GM19395 (cell line): ENCODE results near the gene PLD3.
"Not testable (repeated sequence)": the region's sequence is repeated elsewhere in the genome, so short reads cannot be mapped to it uniquely, and the experiment has no call there.

Experiments
- ATAC-seq: cut with Tn5 transposase; IDR thresholded peaks from one replicate; pipeline ENCODE4 v1.9.1; 2021; ENCODE audit warnings: mild to moderate bottlenecking, moderate library complexity; ENCODE audit not compliant: unreplicated experiment

PLD3 gene

GRCh38 chr19:40363069-40363468 lies 14.6 kb downstream of the PLD3 start:
- ATAC-seq = no peak

- no peak for ATAC-seq
Measured at GRCh38 chr19:40365010-40365409, 16.5 kb downstream of the PLD3 start.

GRCh38 chr19:40365613-40366401 lies 17.3 kb downstream of the PLD3 start:
- no peak for ATAC-seq

GRCh38 chr19:40366697-40367561 lies 18.4 kb downstream of the PLD3 start:
- no peak for ATAC-seq

- ATAC-seq = no peak
Measured at GRCh38 chr19:40367577-40368434, 19.3 kb downstream of the PLD3 start.

GRCh38 chr19:40369797-40370196 lies 21.3 kb downstream of the PLD3 start:
- ATAC-seq = no peak

GRCh38 chr19:40370253-40370652 lies 21.8 kb downstream of the PLD3 start:
- ATAC-seq = not testable (repeated sequence)

- ATAC-seq = no peak
Measured at GRCh38 chr19:40370997-40371801, 22.7 kb downstream of the PLD3 start.

GRCh38 chr19:40371802-40372122 lies 23.3 kb downstream of the PLD3 start:
- no peak for ATAC-seq

GRCh38 chr19:40374084-40374483 lies 25.6 kb downstream of the PLD3 start:
- no peak for ATAC-seq

GRCh38 chr19:40376286-40376862 lies 27.9 kb downstream of the PLD3 start:
- no peak for ATAC-seq

- no peak for ATAC-seq
Measured at GRCh38 chr19:40377876-40378385, 29.4 kb downstream of the PLD3 start.

- ATAC-seq = no peak
Measured at GRCh38 chr19:40378509-40378908, 30.0 kb downstream of the PLD3 start.

GRCh38 chr19:40379446-40380198 lies 31.1 kb downstream of the PLD3 start:
- ATAC-seq = no peak

GRCh38 chr19:40380199-40381037 lies 31.9 kb downstream of the PLD3 start:
- ATAC-seq = no peak

GRCh38 chr19:40381321-40381720 lies 32.8 kb downstream of the PLD3 start:
- ATAC-seq = no peak

GRCh38 chr19:40383668-40384248 lies 35.3 kb downstream of the PLD3 start:
- ATAC-seq = no peak

- no peak for ATAC-seq
Measured at GRCh38 chr19:40387155-40387554, 38.7 kb downstream of the PLD3 start.
